ENCODE measurements around the gene ERO1A. TPM values are rescaled to one million over a fixed set of nuclear protein-coding genes. Genes with fewer than 3 reads are reported as not detected.

Gene ERO1A
- total RNA-seq, 1 donor from 2014 or later, result 38.7 TPM

GRCh38 chr14:52607061-52607460 is 88.3 kb downstream of the ERO1A start:
- no peaks in the 10 kb centered on the region for H3K27me3 Mint-ChIP-seq (ENCODE audit: low read depth)
- no peak overlapping the region for H3K27ac Mint-ChIP-seq (ENCODE audit: unreplicated experiment)
- no peaks in the 10 kb centered on the region for H3K4me1 Mint-ChIP-seq
- TF ChIP-seq CTCF (conservative IDR thresholded peaks at IDR 0.05), result no peak
- peaks cover 6% of the 10 kb centered on the region for H3K9me3 Mint-ChIP-seq
- DNase-seq (ENCODE audit: low read depth, low spot score), result no peak
- H3K36me3 Mint-ChIP-seq (ENCODE audit: low read depth), result peaks cover 28% of the 10 kb centered on the region
- no peak overlapping the region for H3K4me3 Mint-ChIP-seq

- Mint-ChIP-seq H3K27ac (ENCODE audit: unreplicated experiment) (no peak overlapping the region), H3K36me3 (ENCODE audit: low read depth) (peaks cover 28% of the 10 kb centered on the region), H3K9me3 (peaks cover 6% of the 10 kb centered on the region), H3K4me3 (no peak overlapping the region), H3K4me1 (no peaks in the 10 kb centered on the region), H3K27me3 (ENCODE audit: low read depth) (no peaks in the 10 kb centered on the region)
- no peak for TF ChIP-seq CTCF (conservative IDR thresholded peaks at IDR 0.05)
- DNase-seq (ENCODE audit: low read depth, low spot score), result no peak
Measured at GRCh38 chr14:52602131-52602530, 93.2 kb downstream of the ERO1A start.

- Mint-ChIP-seq H3K9me3 (peaks cover 2% of the 10 kb centered on the region), H3K4me1 (no peaks in the 10 kb centered on the region), H3K27me3 (ENCODE audit: low read depth) (no peaks in the 10 kb centered on the region), H3K27ac (ENCODE audit: unreplicated experiment) (no peak overlapping the region), H3K4me3 (no peak overlapping the region), H3K36me3 (ENCODE audit: low read depth) (peaks cover 15% of the 10 kb centered on the region)
- DNase-seq (ENCODE audit: low read depth, low spot score), result no peak
- TF ChIP-seq CTCF (conservative IDR thresholded peaks at IDR 0.05), result no peak
Measured at GRCh38 chr14:52599974-52600373, 95.4 kb downstream of the ERO1A start.

GRCh38 chr14:52598568-52598967 is 96.8 kb downstream of the ERO1A start:
- Mint-ChIP-seq H3K36me3 (ENCODE audit: low read depth) (peaks cover 14% of the 10 kb centered on the region), H3K27me3 (ENCODE audit: low read depth) (no peaks in the 10 kb centered on the region), H3K27ac (ENCODE audit: unreplicated experiment) (no peak overlapping the region), H3K9me3 (no peaks in the 10 kb centered on the region), H3K4me1 (no peaks in the 10 kb centered on the region), H3K4me3 (no peak overlapping the region)
- TF ChIP-seq CTCF (conservative IDR thresholded peaks at IDR 0.05), result no peak
- DNase-seq (ENCODE audit: low read depth, low spot score), result no peak

- Mint-ChIP-seq H3K27me3 (ENCODE audit: low read depth) (no peaks in the 10 kb centered on the region), H3K4me3 (no peak overlapping the region), H3K4me1 (no peaks in the 10 kb centered on the region), H3K36me3 (ENCODE audit: low read depth) (peaks cover 13% of the 10 kb centered on the region), H3K27ac (ENCODE audit: unreplicated experiment) (peak overlapping the region; percentile 69), H3K9me3 (peaks cover 9% of the 10 kb centered on the region)
- no peak for TF ChIP-seq CTCF (conservative IDR thresholded peaks at IDR 0.05)
- DNase-seq (ENCODE audit: low read depth, low spot score), result no peak
Measured at GRCh38 chr14:52596861-52597260, 98.5 kb downstream of the ERO1A start.

GRCh38 chr14:52596320-52596719 is 99.0 kb downstream of the ERO1A start:
- DNase-seq (ENCODE audit: low read depth, low spot score), result no peak
- no peak overlapping the region for H3K4me3 Mint-ChIP-seq
- no peaks in the 10 kb centered on the region for H3K27me3 Mint-ChIP-seq (ENCODE audit: low read depth)
- H3K36me3 Mint-ChIP-seq (ENCODE audit: low read depth), result peaks cover 13% of the 10 kb centered on the region
- H3K4me1 Mint-ChIP-seq, result no peaks in the 10 kb centered on the region
- H3K27ac Mint-ChIP-seq (ENCODE audit: unreplicated experiment), result no peak overlapping the region
- peaks cover 11% of the 10 kb centered on the region for H3K9me3 Mint-ChIP-seq
- no peak for TF ChIP-seq CTCF (conservative IDR thresholded peaks at IDR 0.05)
